Vagina (tissue), 2 donors: Measurements from ENCODE around the gene PINK1. TPM values are rescaled to one million over a fixed set of nuclear protein-coding genes. Genes with fewer than 3 reads are reported as not detected.

ENCODE experiments used
- DNase-seq, 2 donors: peaks; one replicate each; pipeline ENCODE4 v3.0.0-alpha.2; 2017; ENCODE audit errors: extremely low spot score in 2 of 2
- H3K27ac ChIP-seq: fragments of 200-600 bp; sonication (generic); one replicate; pipeline ENCODE4 v1.5.1; 2019
- H3K27me3 ChIP-seq: fragments of 200-600 bp; sonication (generic); one replicate; pipeline ENCODE4 v1.5.1; 2019
- H3K36me3 ChIP-seq, 2 donors: fragments of 200-600 bp; sonication (generic); one replicate each; pipeline ENCODE4 v1.5.1; 2017 to 2019
- H3K4me1 ChIP-seq: fragments of 200-600 bp; sonication (generic); one replicate; pipeline ENCODE4 v1.5.1; 2019
- H3K4me3 ChIP-seq, 2 donors: fragments of 200-600 bp; sonication (generic); 1 replicate in 1 of 2; 2 replicates in 1 of 2; pipeline ENCODE4 v1.5.1; 2016 to 2019
- H3K9me3 ChIP-seq: fragments of 200-600 bp; sonication (generic); one replicate; pipeline ENCODE4 v1.5.1; 2019
- POLR2A ChIP-seq, 2 donors: fragments of 450-650 bp; IDR thresholded peaks; one replicate each; pipeline ENCODE4 v1.6.1; 2017; ENCODE audit warnings: antibody characterized with exemption in 2 of 2, mild to moderate bottlenecking in 2 of 2, moderate library complexity in 2 of 2
- POLR2AphosphoS5 ChIP-seq, 2 donors: sonication (generic); formaldehyde crosslinking; IDR thresholded peaks; one replicate each; pipeline ENCODE4 v1.9.0; 2017; ENCODE audit warnings: antibody characterized with exemption in 2 of 2, mild to moderate bottlenecking in 2 of 2, low read depth in 1 of 2; ENCODE audit not compliant: insufficient read depth in 1 of 2
- intact Hi-C: fragments of 100-400 bp; cut with DNase I; formaldehyde crosslinking; loops from one replicate; pipeline ENCODE4 v1.15.1; 2023
- total RNA-seq: library from RNA; depleted of rRNA; stranded (reverse); fragments of >200 nt; gene quantifications from one replicate; pipeline ENCODE4 v1.2.3, GENCODE V29; 2016
- TF ChIP-seq, protein P1 (sequence below), 3 experiments: fragments of 450-650 bp in 2 of 3; fragments of 200-600 bp in 1 of 3; sonication (generic) in 1 of 3; IDR thresholded peaks; one replicate each; pipeline ENCODE4 v1.5.1; 2017 to 2019; ENCODE audit warnings: antibody characterized with exemption in 3 of 3, mild to moderate bottlenecking in 2 of 3, moderate library complexity in 2 of 3

The PINK1 gene
- total RNA-seq, 1 donor from 2014 or later = 113 TPM

DNA sequence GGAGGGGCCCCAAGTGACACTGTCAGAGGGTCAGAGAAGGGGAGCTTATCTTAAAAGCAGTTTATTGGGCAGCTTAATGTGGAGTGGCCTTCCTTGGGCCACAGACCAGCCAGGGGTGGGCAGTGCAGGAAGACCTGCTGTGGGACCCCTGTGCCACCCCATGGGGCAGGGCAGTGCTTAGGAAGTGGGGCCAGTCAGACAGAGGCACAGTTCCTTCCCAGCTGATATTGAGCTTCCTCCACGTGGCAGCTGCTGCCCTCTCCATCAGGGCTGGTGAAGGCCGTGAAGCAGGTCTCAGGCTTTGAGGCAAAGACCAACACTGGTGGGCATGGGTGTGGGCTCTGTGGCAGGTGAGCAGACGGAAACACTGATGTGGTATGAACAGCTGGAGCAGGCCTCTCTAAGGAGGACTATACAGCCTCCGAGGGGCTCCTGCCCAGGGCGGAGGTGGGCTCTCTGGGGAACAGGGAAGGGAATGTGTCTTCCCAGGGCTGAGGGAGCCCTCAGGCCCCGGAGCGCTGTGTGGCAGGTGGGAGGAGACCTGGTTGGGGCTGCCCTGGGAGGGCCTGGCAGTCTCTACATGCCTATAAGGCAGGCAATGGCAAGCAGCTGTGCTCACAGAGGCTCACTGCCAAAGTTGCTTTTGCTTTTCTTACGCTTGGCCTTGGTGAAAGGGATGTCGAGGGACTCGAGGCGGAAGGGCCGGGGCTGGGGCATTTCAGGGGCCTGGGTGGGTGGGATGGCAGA is 30.9 kb downstream of the PINK1 start:
- Histone ChIP-seq H3K27me3 (no peaks in the 10 kb centered on the region), H3K9me3 (no peaks in the 10 kb centered on the region), H3K36me3 (no peaks in the 10 kb centered on the region), H3K4me1 (peaks cover 41% of the 10 kb centered on the region), H3K27ac (peak overlapping the region; percentile 0), H3K4me3 (no peak overlapping the region)
- TF ChIP-seq, protein P1, sequence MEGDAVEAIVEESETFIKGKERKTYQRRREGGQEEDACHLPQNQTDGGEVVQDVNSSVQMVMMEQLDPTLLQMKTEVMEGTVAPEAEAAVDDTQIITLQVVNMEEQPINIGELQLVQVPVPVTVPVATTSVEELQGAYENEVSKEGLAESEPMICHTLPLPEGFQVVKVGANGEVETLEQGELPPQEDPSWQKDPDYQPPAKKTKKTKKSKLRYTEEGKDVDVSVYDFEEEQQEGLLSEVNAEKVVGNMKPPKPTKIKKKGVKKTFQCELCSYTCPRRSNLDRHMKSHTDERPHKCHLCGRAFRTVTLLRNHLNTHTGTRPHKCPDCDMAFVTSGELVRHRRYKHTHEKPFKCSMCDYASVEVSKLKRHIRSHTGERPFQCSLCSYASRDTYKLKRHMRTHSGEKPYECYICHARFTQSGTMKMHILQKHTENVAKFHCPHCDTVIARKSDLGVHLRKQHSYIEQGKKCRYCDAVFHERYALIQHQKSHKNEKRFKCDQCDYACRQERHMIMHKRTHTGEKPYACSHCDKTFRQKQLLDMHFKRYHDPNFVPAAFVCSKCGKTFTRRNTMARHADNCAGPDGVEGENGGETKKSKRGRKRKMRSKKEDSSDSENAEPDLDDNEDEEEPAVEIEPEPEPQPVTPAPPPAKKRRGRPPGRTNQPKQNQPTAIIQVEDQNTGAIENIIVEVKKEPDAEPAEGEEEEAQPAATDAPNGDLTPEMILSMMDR (IDR thresholded peaks at IDR 0.05) = no peak
- TF ChIP-seq POLR2AphosphoS5 (IDR thresholded peaks at IDR 0.05; ENCODE audit: insufficient read depth in 1 of 2, low read depth in 1 of 2) (no peak), POLR2A (IDR thresholded peaks at IDR 0.05) (no peak)
- intact Hi-C loops = no loop called here
- no peak for DNase-seq

- peak overlapping the region; percentile 78 for H3K27ac ChIP-seq
Measured at GRCh38 chr1:20665726-20666125, 32.5 kb downstream of the PINK1 start.

GRCh38 chr1:20666146-20666545 is 32.9 kb downstream of the PINK1 start:
- H3K36me3 ChIP-seq = no peaks in the 10 kb centered on the region
- H3K9me3 ChIP-seq = no peaks in the 10 kb centered on the region
- H3K4me3 ChIP-seq = peak overlapping the region; percentile 3 to 24
- H3K27ac ChIP-seq = peak overlapping the region; percentile 78
- H3K27me3 ChIP-seq = no peaks in the 10 kb centered on the region
- no peak for DNase-seq
- peaks cover 25% of the 10 kb centered on the region for H3K4me1 ChIP-seq
- peak in 1 of 2 donors; percentile 13 for TF ChIP-seq POLR2AphosphoS5 (IDR thresholded peaks at IDR 0.05; ENCODE audit: insufficient read depth in 1 of 2, low read depth in 1 of 2)
- TF ChIP-seq, protein P1 (IDR thresholded peaks at IDR 0.05) = no peak
- no peak for TF ChIP-seq POLR2A (IDR thresholded peaks at IDR 0.05)
- intact Hi-C loops = no loop called here

More at GRCh38 chr1:20665726-20666125, 32.5 kb downstream of the PINK1 start:
- Histone ChIP-seq H3K9me3 (no peaks in the 10 kb centered on the region), H3K27me3 (no peaks in the 10 kb centered on the region), H3K36me3 (no peaks in the 10 kb centered on the region), H3K4me1 (peaks cover 25% of the 10 kb centered on the region), H3K4me3 (peak overlapping the region; percentile 3 to 24)
- DNase-seq = no peak
- TF ChIP-seq POLR2AphosphoS5 (IDR thresholded peaks at IDR 0.05; ENCODE audit: insufficient read depth in 1 of 2, low read depth in 1 of 2) (peak in 1 of 2 donors; percentile 32), POLR2A (IDR thresholded peaks at IDR 0.05) (no peak)
- TF ChIP-seq, protein P1 (IDR thresholded peaks at IDR 0.05) = no peak
- intact Hi-C loops = no loop called here

DNA sequence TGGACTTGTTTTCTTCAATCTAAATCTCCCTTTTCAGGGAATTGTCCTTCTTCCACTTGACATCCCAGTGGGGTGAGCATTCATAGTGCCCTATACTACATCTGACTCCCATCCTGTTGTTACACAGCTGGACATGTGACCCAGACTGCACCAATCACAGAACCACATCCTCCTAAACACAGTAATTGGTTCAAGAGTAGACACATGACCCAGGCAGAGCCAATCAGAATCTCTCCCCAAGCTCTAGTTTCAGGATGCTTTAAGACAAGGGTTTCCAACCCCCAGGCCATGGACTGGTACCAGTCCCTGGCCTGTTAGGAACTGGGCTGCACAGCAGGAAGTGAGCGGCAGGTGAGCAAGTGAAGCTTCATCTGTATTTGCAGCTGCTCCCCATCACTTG is 33.5 kb downstream of the PINK1 start:
- Histone ChIP-seq H3K27me3 (no peaks in the 10 kb centered on the region), H3K4me1 (peaks cover 22% of the 10 kb centered on the region), H3K4me3 (no peak overlapping the region), H3K36me3 (no peaks in the 10 kb centered on the region), H3K9me3 (no peaks in the 10 kb centered on the region), H3K27ac (no peak overlapping the region)
- TF ChIP-seq POLR2A (IDR thresholded peaks at IDR 0.05) = no peak
- TF ChIP-seq, protein P1 (IDR thresholded peaks at IDR 0.05) = no peak
- no peak for TF ChIP-seq POLR2AphosphoS5 (IDR thresholded peaks at IDR 0.05; ENCODE audit: insufficient read depth in 1 of 2, low read depth in 1 of 2)
- DNase-seq = no peak
- intact Hi-C loops = no loop called here

DNA sequence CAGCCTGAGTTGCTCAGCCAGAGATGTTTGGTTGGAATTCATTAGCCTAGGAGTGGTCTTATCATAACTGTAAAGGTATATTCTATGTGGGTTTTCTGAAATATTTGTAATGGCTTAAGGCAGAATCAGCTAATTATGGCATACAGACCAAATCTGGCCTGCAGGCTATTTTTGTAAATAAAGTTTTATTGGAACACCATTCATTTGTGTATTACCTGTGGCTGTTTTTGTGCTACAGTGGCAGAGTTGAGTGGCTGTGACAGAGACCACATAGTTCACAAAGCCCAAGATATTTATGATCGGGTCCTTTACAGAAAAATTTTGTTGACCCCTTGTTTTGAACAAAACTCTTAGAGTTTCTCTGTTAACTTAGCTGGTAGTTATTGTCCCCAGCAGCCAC is 35.3 kb downstream of the PINK1 start:
- intact Hi-C loops = no loop called here
- no peak overlapping the region for H3K4me3 ChIP-seq
- TF ChIP-seq POLR2A (IDR thresholded peaks at IDR 0.05) (no peak), POLR2AphosphoS5 (IDR thresholded peaks at IDR 0.05; ENCODE audit: insufficient read depth in 1 of 2, low read depth in 1 of 2) (no peak)
- TF ChIP-seq, protein P1 (IDR thresholded peaks at IDR 0.05) = no peak
- H3K9me3 ChIP-seq = no peaks in the 10 kb centered on the region
- no peaks in the 10 kb centered on the region for H3K36me3 ChIP-seq
- H3K27me3 ChIP-seq = no peaks in the 10 kb centered on the region
- no peak for DNase-seq
- H3K27ac ChIP-seq = no peak overlapping the region
- peaks cover 15% of the 10 kb centered on the region for H3K4me1 ChIP-seq
